Adipose tissue (tissue), 3 donors: ENCODE measurements around the gene CPB1. TPM values are rescaled to one million over a fixed set of nuclear protein-coding genes. Genes with fewer than 3 reads are reported as not detected.

Experiments
- H3K27ac ChIP-seq: one replicate; pipeline ENCODE4 v1.5.1; 2013; ENCODE audit warnings: low read depth, low read length
- WGBS, 3 donors: extraction: QIAGEN DNeasy Blood & Tissue Kit; methylation state at CpG; one replicate each; pipeline ENCODE4 v1.1.7; 2013; 5-methylcytosine and 5-hydroxymethylcytosine counted together
- polyA plus RNA-seq, 3 donors: library from polyadenylated mRNA; stranded (reverse); fragments of 200-250 nt; gene quantifications; one replicate each; pipeline ENCODE4 v1.2.3, GENCODE V29; 2013
- donor health status: healthy with polysubstance abuse.
- donor health status: Bipolar disorder and iron deficiency.
- donor health status: healthy.

The CPB1 gene
- polyA plus RNA-seq, 3 donors: 13.8 to 8,047 (median 53.0) TPM

DNA sequence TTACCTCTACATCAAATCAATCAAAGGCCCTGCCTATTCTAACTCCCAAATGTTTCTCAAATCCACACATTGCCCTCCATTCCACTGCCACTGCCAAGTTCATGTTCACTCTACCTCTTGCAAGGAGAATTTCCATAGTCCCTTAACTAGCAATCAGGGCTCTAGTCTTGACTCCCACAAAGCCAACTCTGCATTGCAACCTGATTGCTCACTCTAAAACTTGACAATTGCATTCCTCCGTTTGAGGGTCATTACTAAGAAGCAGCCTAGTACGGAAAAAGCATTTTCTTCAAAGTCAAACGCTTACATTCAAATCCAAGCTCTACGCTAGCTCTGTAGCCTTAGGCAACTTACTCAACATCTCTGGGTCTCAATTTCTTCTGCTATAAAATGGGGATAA, 38.6 kb downstream of the CPB1 start:
- 81 to 96% (median 85%) methylated on average over 4 of the region's 4 CpGs for WGBS, 3 donors
- no peak overlapping the region for H3K27ac ChIP-seq

GRCh38 chr3:148873270-148873927, 45.8 kb downstream of the CPB1 start:
- 68 to 84% (median 82%) methylated on average over 9 of the region's 9 CpGs for WGBS, 3 donors

GRCh38 chr3:148873977-148874376, 46.4 kb downstream of the CPB1 start:
- 15 to 63% (median 51%) methylated on average over 1 of the region's 1 CpG for WGBS, 3 donors
- no peak overlapping the region for H3K27ac ChIP-seq

More at GRCh38 chr3:148873270-148873927, 45.8 kb downstream of the CPB1 start:
- H3K27ac ChIP-seq: no peak overlapping the region

GRCh38 chr3:148878095-148878494, 50.5 kb downstream of the CPB1 start:
- H3K27ac ChIP-seq: no peak overlapping the region

DNA sequence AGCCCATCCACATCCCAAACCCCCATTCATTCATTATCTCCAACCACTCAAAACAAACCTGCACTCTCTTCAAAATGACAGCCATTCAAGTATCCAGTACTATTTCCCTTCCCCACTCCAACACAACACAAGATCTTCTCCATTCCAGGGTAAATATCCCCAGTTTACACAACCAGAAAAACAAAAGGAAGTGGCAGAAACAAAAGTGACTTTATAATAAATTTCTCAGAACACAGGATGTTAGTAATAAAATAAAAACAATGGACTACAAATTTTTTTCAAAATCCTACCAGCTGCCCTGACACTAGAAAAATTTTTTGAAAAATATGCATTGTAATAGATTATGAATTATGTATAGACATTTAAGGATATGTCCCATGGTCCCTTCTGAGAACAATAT, 51.6 kb downstream of the CPB1 start:
- H3K27ac ChIP-seq: no peak overlapping the region

DNA sequence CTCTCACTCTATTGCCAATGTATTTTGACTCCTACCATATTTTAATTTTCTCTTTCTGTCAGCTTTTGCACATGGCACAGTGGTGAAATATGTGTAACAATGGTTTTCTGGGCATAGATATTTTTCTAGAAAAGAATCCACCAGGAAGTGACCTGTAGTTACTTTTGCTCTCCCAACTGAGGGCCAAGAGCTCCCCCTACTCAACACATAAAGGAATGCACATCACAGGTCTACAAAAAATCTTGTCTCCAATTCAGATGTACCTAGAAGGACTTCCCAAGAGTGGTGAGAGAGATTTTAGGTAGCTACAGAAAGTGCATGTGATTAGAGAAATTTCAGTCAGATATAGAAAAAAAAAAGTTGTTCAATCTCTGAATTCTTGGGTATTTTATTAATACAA, 53.1 kb downstream of the CPB1 start:
- H3K27ac ChIP-seq: no peak overlapping the region

DNA sequence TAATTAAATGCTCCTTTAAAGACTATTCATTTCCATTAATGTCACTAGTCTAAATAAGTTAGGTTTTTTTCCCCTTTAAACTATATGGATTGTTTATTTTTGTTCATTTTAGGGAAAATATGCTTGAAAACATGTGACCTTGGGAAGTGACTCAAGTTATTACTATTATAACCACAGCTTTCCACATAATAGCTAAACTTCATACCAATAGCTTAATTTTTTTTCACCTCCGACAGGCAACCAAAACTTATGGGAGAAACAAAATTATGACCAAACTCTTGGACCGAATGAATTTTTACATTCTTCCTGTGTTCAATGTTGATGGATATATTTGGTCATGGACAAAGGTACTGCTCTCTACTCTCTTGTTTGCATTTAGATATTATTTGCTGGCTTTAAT, 53.7 kb downstream of the CPB1 start:
- WGBS, 3 donors: 77 to 95% (median 92%) methylated on average over 2 of the region's 2 CpGs
- H3K27ac ChIP-seq: no peak overlapping the region

DNA sequence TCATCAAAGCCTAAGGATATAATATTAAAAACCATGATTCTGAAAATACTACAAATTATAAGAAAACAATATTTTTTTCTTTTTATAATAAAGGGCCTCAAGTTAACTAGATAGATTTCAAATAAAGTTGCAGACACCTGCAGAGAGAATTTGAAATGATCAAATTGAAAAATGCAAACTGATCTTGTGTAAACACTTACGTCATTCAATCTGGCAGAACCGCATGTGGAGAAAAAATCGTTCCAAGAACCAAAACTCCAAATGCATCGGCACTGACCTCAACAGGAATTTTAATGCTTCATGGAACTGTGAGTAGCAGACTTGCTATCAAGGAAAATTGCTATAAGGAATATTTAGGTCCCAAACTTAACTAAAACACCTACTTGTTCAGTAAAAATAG, 54.7 kb downstream of the CPB1 start:
- WGBS, 3 donors: 20 to 63% (median 60%) methylated on average over 4 of the region's 4 CpGs
- no peak overlapping the region for H3K27ac ChIP-seq

GRCh38 chr3:148883163-148883562, 55.6 kb downstream of the CPB1 start:
- no peak overlapping the region for H3K27ac ChIP-seq
- WGBS, 3 donors: 41 to 75% (median 73%) methylated on average over 1 of the region's 1 CpG

DNA sequence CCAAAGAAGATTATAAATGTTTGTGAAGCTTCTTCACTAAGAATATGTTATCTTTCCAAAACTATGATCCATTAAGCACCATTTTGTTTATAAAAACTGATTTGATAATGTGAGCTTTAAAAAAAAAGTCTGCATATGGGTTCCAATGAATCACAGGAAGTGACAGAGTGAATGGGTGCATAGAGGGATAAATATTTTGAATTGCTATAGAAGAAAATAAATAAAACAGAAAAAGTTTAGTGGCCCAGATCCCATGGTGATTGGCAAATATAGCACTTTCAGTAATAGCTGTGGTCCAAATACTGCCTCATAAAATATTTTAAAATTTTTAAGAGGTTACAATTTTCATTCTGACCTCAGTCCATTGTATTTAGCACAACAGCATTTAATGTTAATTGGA, 56.6 kb downstream of the CPB1 start:
- H3K27ac ChIP-seq: no peak overlapping the region

GRCh38 chr3:148889828-148890227, 62.2 kb downstream of the CPB1 start:
- 68 to 89% (median 82%) methylated on average over 2 of the region's 2 CpGs for WGBS, 3 donors
- no peak overlapping the region for H3K27ac ChIP-seq

DNA sequence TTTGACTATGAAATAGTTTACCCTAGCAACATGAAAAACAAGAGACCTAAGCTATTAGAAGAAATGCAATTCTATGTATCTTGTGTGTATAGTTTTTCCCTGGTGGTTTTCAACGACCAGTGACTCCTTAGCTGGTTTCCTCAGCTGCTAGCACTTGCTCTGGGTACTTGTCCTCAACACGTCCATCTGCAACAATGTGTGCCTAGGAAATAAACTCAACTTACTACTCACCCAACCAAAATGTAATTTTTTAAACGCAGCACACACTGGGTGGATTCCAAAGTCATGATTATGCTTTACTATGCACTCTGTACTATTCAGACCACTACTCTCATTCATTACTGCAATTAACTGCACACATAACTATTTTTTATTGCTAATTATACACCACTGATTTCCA, 68.5 kb downstream of the CPB1 start:
- 73 to 77% (median 74%) methylated on average over 3 of the region's 3 CpGs for WGBS, 3 donors
- no peak overlapping the region for H3K27ac ChIP-seq

GRCh38 chr3:148901987-148902791, 74.6 kb downstream of the CPB1 start:
- WGBS, 3 donors: 71 to 88% (median 71%) methylated on average over 4 of the region's 4 CpGs
- H3K27ac ChIP-seq: no peak overlapping the region

GRCh38 chr3:148903022-148903442, 75.4 kb downstream of the CPB1 start:
- H3K27ac ChIP-seq: no peak overlapping the region
- WGBS, 3 donors: 89 to 95% (median 92%) methylated on average over 2 of the region's 2 CpGs

DNA sequence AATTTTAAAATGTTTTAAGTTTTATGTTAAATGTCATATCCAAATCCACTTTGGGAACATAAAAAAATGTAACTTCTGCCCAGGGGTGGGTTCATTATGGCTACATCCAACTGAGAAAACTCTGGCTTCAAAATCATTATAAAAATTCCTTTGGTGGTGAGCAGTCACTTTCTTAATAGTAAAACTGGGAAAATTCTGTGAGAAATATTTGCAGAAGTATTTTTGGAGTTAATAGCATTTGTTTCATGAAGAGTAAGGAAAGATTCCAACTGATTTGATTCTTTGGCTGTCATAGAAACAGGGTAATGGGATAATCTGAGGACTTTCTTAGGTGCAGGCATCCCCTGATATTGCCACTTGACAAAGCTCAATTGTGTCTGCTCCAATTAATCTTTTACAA, 76.3 kb downstream of the CPB1 start:
- no peak overlapping the region for H3K27ac ChIP-seq

DNA sequence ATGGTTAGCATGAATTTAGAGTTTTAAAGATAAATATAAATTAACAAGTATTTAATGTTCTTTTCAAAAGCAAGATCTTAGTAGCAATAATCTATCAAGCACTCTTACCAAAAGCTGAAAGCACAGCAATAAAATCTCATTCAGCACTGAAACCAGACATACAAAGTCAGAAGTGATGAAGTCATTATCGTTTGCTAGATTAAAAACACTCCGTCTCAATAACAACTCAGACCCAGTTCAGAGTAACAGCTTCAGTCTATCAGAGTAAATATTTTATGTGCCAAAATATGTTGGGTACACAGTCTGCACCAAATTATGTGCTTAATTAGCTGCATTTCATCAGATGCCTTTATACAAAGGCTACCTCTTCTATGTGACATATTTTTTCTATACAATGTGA, 79.1 kb downstream of the CPB1 start:
- WGBS, 3 donors: 69 to 81% (median 77%) methylated on average over 2 of the region's 2 CpGs
- H3K27ac ChIP-seq: no peak overlapping the region

Other genes with a start within 250 kb of the CPB1 start
- gene AGTR1, start 129.9 kb upstream of the CPB1 start, polyA plus RNA-seq: 10 to 100 TPM in 2 of 3 donors, 1 to 10 TPM in 1; 3.8 to 23.7 (median 14.8) TPM
- gene CPA3, start 37.5 kb downstream of the CPB1 start, polyA plus RNA-seq: 1 to 10 TPM; 4.0 to 4.4 (median 4.0) TPM
- 10 to 100 TPM; 28.8 to 53.1 (median 33.8) TPM for gene GYG1, start 163.7 kb downstream of the CPB1 start, polyA plus RNA-seq